Measurements from ENCODE around the gene KHK. TPM values are rescaled to one million over a fixed set of nuclear protein-coding genes. Genes with fewer than 3 reads are reported as not detected.

The KHK gene
- total RNA-seq, 1 donor from 2014 or later = 0.85 TPM

GRCh38 chr2:27131429-27131828, 44.9 kb downstream of the KHK start:
- TF ChIP-seq CTCF (IDR thresholded peaks at IDR 0.05) = no peak
- Histone ChIP-seq H3K27ac (no peak overlapping the region), H3K27me3 (no peaks in the 10 kb centered on the region), H3K4me3 (no peak overlapping the region), H3K36me3 (peaks cover 22% of the 10 kb centered on the region in 2 donors), H3K4me1 (peaks cover 5 to 11% of the 10 kb centered on the region in 2 donors), H3K9me3 (no peaks in the 10 kb centered on the region)
- intact Hi-C loops (cut with DNase I) = loop anchor here (5.0 to 10.0 kb wide), 4 partner anchors 44 to 363 kb away; partner anchors contain the start of genes FNDC4, GCKR, GTF3C2 and KHK
- DNase-seq (ENCODE audit: low spot score in 2 of 2) = no peak

- H3K4me3 ChIP-seq = peak overlapping the region; percentile 89 to 96
- H3K27me3 ChIP-seq = no peaks in the 10 kb centered on the region
- no peak for DNase-seq (ENCODE audit: low spot score in 2 of 2)
- intact Hi-C loops (cut with DNase I) = loop anchor here (5.0 to 10.0 kb wide), 4 partner anchors 46 to 361 kb away; partner anchors contain the start of genes FNDC4, GCKR, GTF3C2 and KHK
- peak overlapping the region; percentile 90 to 91 for H3K27ac ChIP-seq
- no peak for TF ChIP-seq CTCF (IDR thresholded peaks at IDR 0.05)
- H3K9me3 ChIP-seq = no peaks in the 10 kb centered on the region
- peaks cover 22% of the 10 kb centered on the region in 2 donors for H3K36me3 ChIP-seq
- H3K4me1 ChIP-seq = peaks cover 5 to 11% of the 10 kb centered on the region in 2 donors
Measured at GRCh38 chr2:27133195-27133875, 46.8 kb downstream of the KHK start.

- Histone ChIP-seq H3K27ac (peak within 1 kb of the TSS; percentile 90 to 91), H3K9me3 (no peaks in the 10 kb centered on the region), H3K36me3 (peaks cover 22% of the 10 kb centered on the region in 2 donors), H3K4me1 (peaks cover 5 to 11% of the 10 kb centered on the region in 2 donors), H3K27me3 (no peaks in the 10 kb centered on the region), H3K4me3 (peak within 1 kb of the TSS; percentile 89 to 96)
- DNase-seq (ENCODE audit: low spot score in 2 of 2) = peak; percentile 77 to 98
- intact Hi-C loops (cut with DNase I) = loop anchor here (2.0 to 10.0 kb wide), 5 partner anchors 47 to 361 kb away; partner anchors contain the start of genes CAD, FNDC4, GCKR and GTF3C2
- TF ChIP-seq CTCF (IDR thresholded peaks at IDR 0.05) = peak in 1 of 3 experiments; percentile 11
Measured at GRCh38 chr2:27133905-27134780, 47.6 kb downstream of the KHK start, which contains the start of gene PREB. Gene PREB, minus strand, starts transcription at chr2:27134636. Its CDS starts 215 bp downstream, at chr2:27134421.

- H3K27ac ChIP-seq = peak overlapping the region; percentile 90 to 91
Measured at GRCh38 chr2:27134781-27135477, 48.4 kb downstream of the KHK start.

More at GRCh38 chr2:27134781-27135477, 48.4 kb downstream of the KHK start:
- Histone ChIP-seq H3K36me3 (peaks cover 16 to 22% of the 10 kb centered on the region in 2 donors), H3K9me3 (no peaks in the 10 kb centered on the region), H3K4me3 (peak overlapping the region; percentile 89 to 96), H3K27me3 (no peaks in the 10 kb centered on the region), H3K4me1 (peaks cover 5 to 11% of the 10 kb centered on the region in 2 donors)
- intact Hi-C loops (cut with DNase I) = loop anchor here (2.0 to 10.0 kb wide), 5 partner anchors 48 to 360 kb away; partner anchors contain the start of genes CAD, FNDC4, GCKR and GTF3C2
- no peak for DNase-seq (ENCODE audit: low spot score in 2 of 2)
- no peak for TF ChIP-seq CTCF (IDR thresholded peaks at IDR 0.05)
